GM19351 (cell line): Measurements from ENCODE around the gene NTM.
"Not testable (repeated sequence)": the region's sequence is repeated elsewhere in the genome, so short reads cannot be mapped to it uniquely, and the experiment has no call there.

Source experiments
- ATAC-seq: cut with Tn5 transposase; IDR thresholded peaks from one replicate; pipeline ENCODE4 v1.9.1; 2021; ENCODE audit warnings: mild to moderate bottlenecking, moderate library complexity; ENCODE audit not compliant: unreplicated experiment

NTM gene

GRCh38 chr11:131418189-131418588, 47.8 kb downstream of the NTM start:
- no peak for ATAC-seq

GRCh38 chr11:131421066-131421855, 50.8 kb downstream of the NTM start:
- no peak for ATAC-seq

GRCh38 chr11:131422029-131422428, 51.6 kb downstream of the NTM start:
- no peak for ATAC-seq

GRCh38 chr11:131422496-131422895, 52.1 kb downstream of the NTM start:
- ATAC-seq: no peak

- no peak for ATAC-seq
These were observed 53.3 kb downstream of the NTM start for GRCh38 chr11:131423688-131424087.

GRCh38 chr11:131424257-131424876, 54.0 kb downstream of the NTM start:
- ATAC-seq: not testable (repeated sequence)

- no peak for ATAC-seq
These were observed 54.9 kb downstream of the NTM start for GRCh38 chr11:131425285-131425684.

- ATAC-seq: no peak
These were observed 58.4 kb downstream of the NTM start for GRCh38 chr11:131428853-131429252.

- no peak for ATAC-seq
These were observed 60.2 kb downstream of the NTM start for GRCh38 chr11:131430473-131431208.

- ATAC-seq: no peak
These were observed 70.8 kb downstream of the NTM start for GRCh38 chr11:131441051-131441810.

GRCh38 chr11:131446590-131447275, 76.3 kb downstream of the NTM start:
- ATAC-seq: no peak

- ATAC-seq: no peak
These were observed 76.9 kb downstream of the NTM start for GRCh38 chr11:131447277-131447815.

GRCh38 chr11:131447898-131448297, 77.5 kb downstream of the NTM start:
- no peak for ATAC-seq

GRCh38 chr11:131449036-131450019, 78.9 kb downstream of the NTM start:
- ATAC-seq: no peak

- no peak for ATAC-seq
These were observed 84.1 kb downstream of the NTM start for GRCh38 chr11:131454490-131454889.

GRCh38 chr11:131454989-131455388, 84.6 kb downstream of the NTM start:
- ATAC-seq: no peak

- ATAC-seq: no peak
These were observed 85.7 kb downstream of the NTM start for GRCh38 chr11:131455843-131456704.

- ATAC-seq: no peak
These were observed 86.7 kb downstream of the NTM start for GRCh38 chr11:131457163-131457562.
